ENCODE results near the gene ZNF664.

The ZNF664 gene

DNA sequence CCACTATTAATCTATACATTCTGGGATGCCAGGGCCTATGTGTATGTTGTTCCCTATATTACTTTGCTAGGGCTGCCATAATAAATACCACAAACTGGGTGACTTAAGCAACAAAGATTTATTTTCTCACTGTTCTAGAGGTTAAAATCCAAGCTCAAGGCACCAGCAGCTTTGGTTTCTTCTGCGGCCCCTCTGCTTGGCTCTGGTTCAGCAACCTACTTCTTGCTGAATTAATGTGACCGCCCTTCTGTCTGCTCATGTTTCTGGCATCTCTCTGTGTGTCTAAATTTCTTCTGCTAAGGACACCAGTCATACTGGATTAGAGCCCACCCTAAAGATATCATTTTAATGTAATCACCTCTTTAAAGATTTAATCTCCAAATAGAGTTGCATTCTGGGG lies 84.7 kb downstream of the ZNF664 start:
- DNase-seq (ENCODE audit: low read depth in 4 of 4, low spot score in 1 of 4), result no peak

GRCh38 chr12:124059752-124060151 lies 86.7 kb downstream of the ZNF664 start:
- no peak for DNase-seq (ENCODE audit: low read depth in 4 of 4, low spot score in 1 of 4)

All from stimulated activated CD4-positive, alpha-beta T cell treated with anti-CD3 and anti-CD28 coated beads, Interleukin-1b, Interleukin-23, amount 100 ng/mL, for 24 hours (primary cell).